ENCODE data around the gene SMG6.

The SMG6 gene

GRCh38 chr17:2240541-2240940, 63.0 kb downstream of the SMG6 start:
- H2AFZ ChIP-seq (ENCODE audit: low read depth, low read length), result no peak overlapping the region
- peak overlapping the region; percentile 97 for H3K4me2 ChIP-seq (ENCODE audit: low read length)
- no peaks in the 10 kb centered on the region for H3K27me3 ChIP-seq (ENCODE audit: low read depth, low read length)
- H3K36me3 ChIP-seq (replicated peaks; ENCODE audit: low read depth, low read length), result peaks cover 3% of the 10 kb centered on the region
- H3K79me2 ChIP-seq (ENCODE audit: low read length), result no peaks in the 10 kb centered on the region
- no peak for TF ChIP-seq EZH2phosphoT487 (IDR thresholded peaks at IDR 0.05; ENCODE audit: low read depth)
- TF ChIP-seq, protein P1, sequence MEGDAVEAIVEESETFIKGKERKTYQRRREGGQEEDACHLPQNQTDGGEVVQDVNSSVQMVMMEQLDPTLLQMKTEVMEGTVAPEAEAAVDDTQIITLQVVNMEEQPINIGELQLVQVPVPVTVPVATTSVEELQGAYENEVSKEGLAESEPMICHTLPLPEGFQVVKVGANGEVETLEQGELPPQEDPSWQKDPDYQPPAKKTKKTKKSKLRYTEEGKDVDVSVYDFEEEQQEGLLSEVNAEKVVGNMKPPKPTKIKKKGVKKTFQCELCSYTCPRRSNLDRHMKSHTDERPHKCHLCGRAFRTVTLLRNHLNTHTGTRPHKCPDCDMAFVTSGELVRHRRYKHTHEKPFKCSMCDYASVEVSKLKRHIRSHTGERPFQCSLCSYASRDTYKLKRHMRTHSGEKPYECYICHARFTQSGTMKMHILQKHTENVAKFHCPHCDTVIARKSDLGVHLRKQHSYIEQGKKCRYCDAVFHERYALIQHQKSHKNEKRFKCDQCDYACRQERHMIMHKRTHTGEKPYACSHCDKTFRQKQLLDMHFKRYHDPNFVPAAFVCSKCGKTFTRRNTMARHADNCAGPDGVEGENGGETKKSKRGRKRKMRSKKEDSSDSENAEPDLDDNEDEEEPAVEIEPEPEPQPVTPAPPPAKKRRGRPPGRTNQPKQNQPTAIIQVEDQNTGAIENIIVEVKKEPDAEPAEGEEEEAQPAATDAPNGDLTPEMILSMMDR (IDR thresholded peaks at IDR 0.05; ENCODE audit: low read depth, low read length), result no peak
- peaks cover 37% of the 10 kb centered on the region for H3K4me1 ChIP-seq (ENCODE audit: low read length)
- peaks cover 7% of the 10 kb centered on the region; the same call in 1 of the 2 replicates for H4K20me1 ChIP-seq (ENCODE audit: insufficient read depth, low read length)
- peak overlapping the region; percentile 82 for H3K27ac ChIP-seq (ENCODE audit: low read length)
- no peak overlapping the region for H3K9ac ChIP-seq (ENCODE audit: low read length)
- no peaks in the 10 kb centered on the region for H3K9me3 ChIP-seq (ENCODE audit: insufficient read depth, low read length)
- peak overlapping the region; percentile 71 for H3K4me3 ChIP-seq (ENCODE audit: low read length)

DNA sequence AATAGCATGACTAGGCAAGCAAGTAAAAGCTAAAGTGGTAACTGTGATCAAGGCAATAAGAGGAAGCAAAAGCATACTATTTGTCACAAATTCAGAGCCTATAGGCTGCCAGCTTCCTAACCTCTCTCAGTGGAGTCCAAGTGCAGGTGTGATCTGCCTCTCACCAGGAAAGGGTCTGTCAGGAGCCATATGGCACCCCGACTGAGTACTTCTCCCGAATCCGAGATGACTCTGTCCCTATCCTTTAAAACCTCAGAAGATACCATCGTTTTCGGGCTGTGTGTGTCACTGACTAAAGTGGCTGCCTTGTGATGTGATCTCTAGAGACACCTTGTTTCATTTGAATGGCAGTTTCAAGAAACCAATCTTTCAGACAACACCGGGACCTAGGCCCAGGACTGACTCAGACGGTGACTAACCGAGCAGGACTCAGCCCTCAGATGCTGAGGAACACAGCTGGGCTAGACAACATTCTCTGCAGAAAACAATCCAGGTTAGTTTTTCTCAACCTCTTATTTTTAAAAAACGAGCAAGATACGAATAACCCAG, 63.6 kb downstream of the SMG6 start:
- H3K9me3 ChIP-seq (ENCODE audit: insufficient read depth, low read length), result no peaks in the 10 kb centered on the region
- peaks cover 3% of the 10 kb centered on the region for H3K36me3 ChIP-seq (replicated peaks; ENCODE audit: low read depth, low read length)
- no peaks in the 10 kb centered on the region for H3K27me3 ChIP-seq (ENCODE audit: low read depth, low read length)
- H3K79me2 ChIP-seq (ENCODE audit: low read length), result no peaks in the 10 kb centered on the region
- H4K20me1 ChIP-seq (ENCODE audit: insufficient read depth, low read length), result peaks cover 7% of the 10 kb centered on the region; the same call in 1 of the 2 replicates
- TF ChIP-seq, protein P1 (IDR thresholded peaks at IDR 0.05; ENCODE audit: low read depth, low read length), result no peak
- no peak for TF ChIP-seq EZH2phosphoT487 (IDR thresholded peaks at IDR 0.05; ENCODE audit: low read depth)
- H3K4me1 ChIP-seq (ENCODE audit: low read length), result peaks cover 37% of the 10 kb centered on the region
- H3K4me3 ChIP-seq (ENCODE audit: low read length), result peak overlapping the region; percentile 71
- H2AFZ ChIP-seq (ENCODE audit: low read depth, low read length), result no peak overlapping the region
- peak overlapping the region; percentile 82 for H3K27ac ChIP-seq (ENCODE audit: low read length)
- peak overlapping the region; percentile 97 for H3K4me2 ChIP-seq (ENCODE audit: low read length)
- H3K9ac ChIP-seq (ENCODE audit: low read length), result no peak overlapping the region

DNA sequence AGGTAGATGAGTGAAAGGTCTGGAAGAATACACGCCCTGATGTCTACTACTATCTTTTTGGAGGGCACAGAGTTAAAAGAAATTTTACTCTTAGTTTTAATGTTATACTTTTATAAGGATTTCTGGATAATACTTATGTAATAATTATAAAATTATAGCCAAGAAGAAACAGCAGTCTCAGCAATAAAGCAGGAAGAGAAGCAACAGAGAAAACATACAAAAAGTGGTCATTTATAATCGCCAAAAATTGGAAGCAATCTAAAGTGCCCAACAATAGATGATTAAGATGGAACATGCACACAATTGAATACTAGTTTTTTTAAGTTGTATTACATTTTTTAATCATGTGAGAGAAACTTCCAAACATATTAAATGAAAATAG, 64.4 kb downstream of the SMG6 start:
- Histone ChIP-seq H3K4me3 (ENCODE audit: low read length) (peak overlapping the region; percentile 29; the same call in 1 of the 2 replicates), H3K9ac (ENCODE audit: low read length) (no peak overlapping the region), H3K9me3 (ENCODE audit: insufficient read depth, low read length) (no peaks in the 10 kb centered on the region), H4K20me1 (ENCODE audit: insufficient read depth, low read length) (0 out of 2 replicates have a peak, but pooled peaks cover 7% of the 10 kb centered on the region), H3K36me3 (replicated peaks; ENCODE audit: low read depth, low read length) (peaks cover 3% of the 10 kb centered on the region), H3K27me3 (ENCODE audit: low read depth, low read length) (no peaks in the 10 kb centered on the region), H3K4me2 (ENCODE audit: low read length) (peak overlapping the region; percentile 97), H3K27ac (ENCODE audit: low read length) (0 out of 2 replicates have a peak overlapping the region, but pooled peaks have one; percentile 15), H2AFZ (ENCODE audit: low read depth, low read length) (no peak overlapping the region), H3K4me1 (ENCODE audit: low read length) (peaks cover 37% of the 10 kb centered on the region), H3K79me2 (ENCODE audit: low read length) (no peaks in the 10 kb centered on the region)
- TF ChIP-seq EZH2phosphoT487 (IDR thresholded peaks at IDR 0.05; ENCODE audit: low read depth), result no peak
- TF ChIP-seq, protein P1 (IDR thresholded peaks at IDR 0.05; ENCODE audit: low read depth, low read length), result no peak

GRCh38 chr17:2238432-2239169, 65.0 kb downstream of the SMG6 start:
- Histone ChIP-seq H3K4me2 (ENCODE audit: low read length) (peak overlapping the region; percentile 58), H3K9me3 (ENCODE audit: insufficient read depth, low read length) (no peaks in the 10 kb centered on the region), H3K4me3 (ENCODE audit: low read length) (peak overlapping the region; percentile 29), H3K4me1 (ENCODE audit: low read length) (peaks cover 37% of the 10 kb centered on the region), H3K79me2 (ENCODE audit: low read length) (no peaks in the 10 kb centered on the region), H4K20me1 (ENCODE audit: insufficient read depth, low read length) (0 out of 2 replicates have a peak, but pooled peaks cover 7% of the 10 kb centered on the region), H3K9ac (ENCODE audit: low read length) (no peak overlapping the region), H3K27me3 (ENCODE audit: low read depth, low read length) (no peaks in the 10 kb centered on the region), H3K36me3 (replicated peaks; ENCODE audit: low read depth, low read length) (peaks cover 3% of the 10 kb centered on the region), H3K27ac (ENCODE audit: low read length) (0 out of 2 replicates have a peak overlapping the region, but pooled peaks have one; percentile 6), H2AFZ (ENCODE audit: low read depth, low read length) (no peak overlapping the region)
- no peak for TF ChIP-seq EZH2phosphoT487 (IDR thresholded peaks at IDR 0.05; ENCODE audit: low read depth)
- TF ChIP-seq, protein P1 (IDR thresholded peaks at IDR 0.05; ENCODE audit: low read depth, low read length), result no peak
